PFSK-1 (cell line): ENCODE measurements around the gene HRK.

Experiments
- FOXP2 ChIP-seq: optimal IDR thresholded peaks from 2 replicates; pipeline ENCODE3; 2011; ENCODE audit warnings: borderline replicate concordance, control low read depth, inconsistent platforms; ENCODE audit not compliant: insufficient read depth; ENCODE audit errors: extremely low read length, extremely low read depth
- POLR2AphosphoS5 ChIP-seq: IDR thresholded peaks from 2 replicates; pipeline ENCODE4 v1.6.1; 2012; ENCODE audit warnings: low read depth, mild to moderate bottlenecking, control low read depth, low read length, moderate library complexity
- SIN3A ChIP-seq: IDR thresholded peaks from 2 replicates; pipeline ENCODE4 v1.6.1; 2012; ENCODE audit warnings: mild to moderate bottlenecking, low read length, moderate library complexity, borderline replicate concordance; ENCODE audit not compliant: insufficient read depth
- TAF1 ChIP-seq: IDR thresholded peaks from 2 replicates; pipeline ENCODE4 v1.6.1; 2012; ENCODE audit warnings: low read length, control low read depth, borderline replicate concordance; ENCODE audit not compliant: insufficient read depth
- TF ChIP-seq, protein P1 (sequence below), 2 experiments: IDR thresholded peaks; 2 replicates each; pipeline versions ENCODE4 v1.6.1 to v1.8.0; 2011 to 2012; ENCODE audit warnings: low read depth in 2 of 2, low read length in 2 of 2, control low read depth in 1 of 2, inconsistent platforms in 1 of 2, mild to moderate bottlenecking in 1 of 2, moderate library complexity in 1 of 2; ENCODE audit not compliant: insufficient read depth in 1 of 2

DNA sequence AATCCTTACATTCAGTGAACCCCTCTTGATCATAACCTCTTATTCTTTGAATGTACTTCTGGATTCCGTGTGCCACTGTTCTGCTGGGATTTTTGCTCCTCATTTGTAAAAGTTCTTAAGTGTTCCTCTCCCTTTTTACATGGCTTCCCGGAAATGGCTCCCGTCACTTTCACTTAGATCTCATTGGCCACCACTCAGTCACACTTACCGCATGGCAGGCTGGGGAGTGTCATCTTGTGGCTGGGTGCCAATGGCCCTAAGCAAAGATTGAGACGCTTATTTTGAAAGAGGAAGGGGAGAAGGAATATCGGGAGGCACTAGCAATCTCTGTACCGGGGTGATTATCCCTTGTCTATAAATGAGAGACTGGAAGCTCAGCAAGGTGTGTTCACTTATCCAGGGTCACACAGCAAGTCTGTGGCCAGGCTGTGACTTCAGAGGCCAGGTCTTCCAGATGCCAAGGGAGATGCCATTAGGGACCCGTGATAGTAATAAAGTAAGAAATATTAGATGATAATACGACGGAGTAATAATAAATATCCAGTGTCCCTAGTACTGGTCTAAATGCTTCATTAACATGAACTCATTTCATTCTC lies 74.3 kb downstream of the HRK start:
- TF ChIP-seq POLR2AphosphoS5 (no peak), SIN3A (no peak), TAF1 (no peak), FOXP2 (no peak)
- TF ChIP-seq, protein P1, sequence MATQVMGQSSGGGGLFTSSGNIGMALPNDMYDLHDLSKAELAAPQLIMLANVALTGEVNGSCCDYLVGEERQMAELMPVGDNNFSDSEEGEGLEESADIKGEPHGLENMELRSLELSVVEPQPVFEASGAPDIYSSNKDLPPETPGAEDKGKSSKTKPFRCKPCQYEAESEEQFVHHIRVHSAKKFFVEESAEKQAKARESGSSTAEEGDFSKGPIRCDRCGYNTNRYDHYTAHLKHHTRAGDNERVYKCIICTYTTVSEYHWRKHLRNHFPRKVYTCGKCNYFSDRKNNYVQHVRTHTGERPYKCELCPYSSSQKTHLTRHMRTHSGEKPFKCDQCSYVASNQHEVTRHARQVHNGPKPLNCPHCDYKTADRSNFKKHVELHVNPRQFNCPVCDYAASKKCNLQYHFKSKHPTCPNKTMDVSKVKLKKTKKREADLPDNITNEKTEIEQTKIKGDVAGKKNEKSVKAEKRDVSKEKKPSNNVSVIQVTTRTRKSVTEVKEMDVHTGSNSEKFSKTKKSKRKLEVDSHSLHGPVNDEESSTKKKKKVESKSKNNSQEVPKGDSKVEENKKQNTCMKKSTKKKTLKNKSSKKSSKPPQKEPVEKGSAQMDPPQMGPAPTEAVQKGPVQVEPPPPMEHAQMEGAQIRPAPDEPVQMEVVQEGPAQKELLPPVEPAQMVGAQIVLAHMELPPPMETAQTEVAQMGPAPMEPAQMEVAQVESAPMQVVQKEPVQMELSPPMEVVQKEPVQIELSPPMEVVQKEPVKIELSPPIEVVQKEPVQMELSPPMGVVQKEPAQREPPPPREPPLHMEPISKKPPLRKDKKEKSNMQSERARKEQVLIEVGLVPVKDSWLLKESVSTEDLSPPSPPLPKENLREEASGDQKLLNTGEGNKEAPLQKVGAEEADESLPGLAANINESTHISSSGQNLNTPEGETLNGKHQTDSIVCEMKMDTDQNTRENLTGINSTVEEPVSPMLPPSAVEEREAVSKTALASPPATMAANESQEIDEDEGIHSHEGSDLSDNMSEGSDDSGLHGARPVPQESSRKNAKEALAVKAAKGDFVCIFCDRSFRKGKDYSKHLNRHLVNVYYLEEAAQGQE (IDR thresholded peaks at IDR 0.05; ENCODE audit: insufficient read depth in 1 of 2, low read depth in 2 of 2, low read length in 2 of 2) = no peak
